MCF 10A (cell line): ENCODE data around the gene SULT4A1. TPM values are rescaled to one million over a fixed set of nuclear protein-coding genes. Genes with fewer than 3 reads are reported as not detected.
A peak's percentile ranks its signal among the peaks of the same experiment; 100 is the strongest.

Experiments used
- BruUV-seq: library from RNA; stranded (reverse); fragments of 400-500 nt; replicated peaks from 2 replicates; lab custom pipeline; 2021; lab: Mats Ljungman, UMichigan
- CTCF ChIA-PET: fragments of 300-600 bp; sonication (Branson Sonifier 250); formaldehyde crosslinking; extraction: SDS; loops from one replicate; lab custom pipeline; 2021; ENCODE audit warnings: antibody characterized with exemption, inconsistent platforms; lab: Yijun Ruan, JAX
- POLR2A ChIA-PET: fragments of 300-600, 350-650 bp; sonication (Branson Sonifier 250); formaldehyde crosslinking; extraction: SDS; loops from one replicate; lab custom pipeline; 2020; ENCODE audit warnings: antibody characterized with exemption, inconsistent platforms; lab: Yijun Ruan, JAX
- DNase-seq: peaks from one replicate; pipeline ENCODE4 v3.0.0-alpha.2; 2018; ENCODE audit not compliant: unreplicated experiment
- H3K27ac Mint-ChIP-seq: one replicate; pipeline ENCODE4 v1.8.0; 2022; ENCODE audit warnings: mild to moderate bottlenecking, low read depth, mixed read lengths; ENCODE audit not compliant: unreplicated experiment
- H3K27me3 Mint-ChIP-seq: one replicate; pipeline ENCODE4 v1.8.0; 2022; ENCODE audit warnings: mixed read lengths; ENCODE audit not compliant: insufficient read depth, unreplicated experiment
- H3K36me3 Mint-ChIP-seq: one replicate; pipeline ENCODE4 v1.8.0; 2022; ENCODE audit warnings: mild to moderate bottlenecking, moderate library complexity, mixed read lengths; ENCODE audit not compliant: insufficient read depth, unreplicated experiment
- H3K4me1 Mint-ChIP-seq: one replicate; pipeline ENCODE4 v1.8.0; 2022; ENCODE audit warnings: mixed read lengths; ENCODE audit not compliant: insufficient read depth, unreplicated experiment
- H3K4me3 Mint-ChIP-seq: one replicate; pipeline ENCODE4 v1.8.0; 2022; ENCODE audit warnings: mild to moderate bottlenecking, moderate library complexity, mixed read lengths; ENCODE audit not compliant: unreplicated experiment
- H3K9me3 Mint-ChIP-seq: one replicate; pipeline ENCODE4 v1.8.0; 2022; ENCODE audit warnings: mixed read lengths; ENCODE audit not compliant: unreplicated experiment
- intact Hi-C: fragments of 100-400 bp; cut with micrococcal nuclease; formaldehyde crosslinking; loops from 2 replicates; pipeline ENCODE4 v1.14.1; 2022
- total RNA-seq: library from RNA; stranded (reverse); gene quantifications from 2 replicates; pipeline ENCODE4 v1.2.3, GENCODE V29; 2022
- TF ChIP-seq, protein P1 (sequence below): fragments of 200-600 bp; IDR thresholded peaks from one replicate; pipeline ENCODE4 v1.8.0; 2022; ENCODE audit warnings: antibody characterized with exemption, mild to moderate bottlenecking; ENCODE audit not compliant: unreplicated experiment

The SULT4A1 gene
- total RNA-seq, 1 experiment from 2014 or later, result not detected

DNA sequence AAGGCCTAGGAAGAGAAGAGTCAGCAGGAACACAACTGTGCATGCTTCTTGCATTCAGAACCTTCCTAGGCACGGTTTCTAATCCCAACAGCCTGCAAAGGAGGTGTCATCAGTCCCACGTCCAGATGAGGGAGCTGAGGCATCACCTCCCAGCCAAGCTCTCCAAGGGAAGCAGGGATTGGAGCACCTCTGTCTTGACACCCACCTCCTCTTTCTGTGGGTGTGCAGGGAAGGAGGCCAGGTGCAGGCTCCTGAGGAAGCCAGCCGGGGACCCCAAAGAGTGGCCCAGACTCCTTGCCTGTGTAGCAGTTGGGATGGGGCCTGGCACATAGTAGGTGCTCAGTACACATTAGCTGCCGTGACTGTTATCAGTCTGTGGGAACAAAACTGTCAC, 27.5 kb upstream of the SULT4A1 start:
- POLR2A ChIA-PET, result interaction anchor here (0.7 to 1.2 kb wide), 2 partner anchors 36 to 78 kb away, joined by 3 read pairs; partner anchors contain the start of gene EFCAB6

DNA sequence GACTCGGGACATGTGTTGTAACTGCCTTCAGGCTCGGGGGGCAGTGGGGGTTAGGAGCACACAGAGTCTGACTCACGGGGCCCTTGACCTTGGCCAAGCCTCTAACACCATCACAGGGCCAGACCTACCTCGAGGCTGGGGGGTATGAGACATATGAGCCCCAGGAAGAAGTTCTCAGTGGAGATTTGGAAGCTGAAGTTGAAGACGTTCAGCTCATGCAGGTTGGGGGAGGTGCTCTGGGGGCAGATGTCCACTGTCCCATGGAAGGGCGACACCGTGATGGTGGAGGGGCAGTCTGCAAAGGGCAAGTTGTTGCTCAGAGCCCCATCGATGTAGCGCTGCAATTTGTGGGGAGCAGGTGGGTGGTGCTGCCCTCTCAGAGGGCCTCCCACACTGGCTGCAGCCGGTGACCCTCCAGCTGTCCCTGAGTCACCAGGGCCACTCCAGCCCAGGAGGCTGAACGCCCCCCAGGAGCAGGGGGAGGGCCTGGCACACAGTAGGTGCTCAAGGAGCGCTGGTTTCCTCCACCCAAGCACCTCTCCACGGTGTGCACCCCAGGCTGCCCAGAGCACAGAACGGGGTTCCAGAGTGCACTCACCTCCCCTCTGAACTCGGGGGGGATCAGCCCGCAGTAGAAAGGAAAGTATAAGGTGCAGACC, 27.0 kb upstream of the SULT4A1 start:
- H3K9me3 Mint-ChIP-seq, result no peaks in the 10 kb centered on the region
- intact Hi-C loops, result no loop called here
- peaks cover 30% of the 10 kb centered on the region for H3K27me3 Mint-ChIP-seq
- ChIA-PET POLR2A (interaction anchor here (1.2 kb wide), 1 partner anchor 77 kb away, joined by 3 read pairs; the partner anchor contains the start of gene EFCAB6), CTCF (interaction anchor here (0.6 to 1.5 kb wide), 6 partner anchors 11 to 56 kb away, joined by 3 to 5 read pairs (median 4); no protein-coding TSS in a partner anchor)
- no peak overlapping the region for H3K4me3 Mint-ChIP-seq
- DNase-seq, result no peak
- peaks cover 6% of the 10 kb centered on the region for H3K36me3 Mint-ChIP-seq
- no TSS peak for BruUV-seq
- TF ChIP-seq, protein P1, sequence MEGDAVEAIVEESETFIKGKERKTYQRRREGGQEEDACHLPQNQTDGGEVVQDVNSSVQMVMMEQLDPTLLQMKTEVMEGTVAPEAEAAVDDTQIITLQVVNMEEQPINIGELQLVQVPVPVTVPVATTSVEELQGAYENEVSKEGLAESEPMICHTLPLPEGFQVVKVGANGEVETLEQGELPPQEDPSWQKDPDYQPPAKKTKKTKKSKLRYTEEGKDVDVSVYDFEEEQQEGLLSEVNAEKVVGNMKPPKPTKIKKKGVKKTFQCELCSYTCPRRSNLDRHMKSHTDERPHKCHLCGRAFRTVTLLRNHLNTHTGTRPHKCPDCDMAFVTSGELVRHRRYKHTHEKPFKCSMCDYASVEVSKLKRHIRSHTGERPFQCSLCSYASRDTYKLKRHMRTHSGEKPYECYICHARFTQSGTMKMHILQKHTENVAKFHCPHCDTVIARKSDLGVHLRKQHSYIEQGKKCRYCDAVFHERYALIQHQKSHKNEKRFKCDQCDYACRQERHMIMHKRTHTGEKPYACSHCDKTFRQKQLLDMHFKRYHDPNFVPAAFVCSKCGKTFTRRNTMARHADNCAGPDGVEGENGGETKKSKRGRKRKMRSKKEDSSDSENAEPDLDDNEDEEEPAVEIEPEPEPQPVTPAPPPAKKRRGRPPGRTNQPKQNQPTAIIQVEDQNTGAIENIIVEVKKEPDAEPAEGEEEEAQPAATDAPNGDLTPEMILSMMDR, result no peak
- no peak overlapping the region for H3K27ac Mint-ChIP-seq
- no peaks in the 10 kb centered on the region for H3K4me1 Mint-ChIP-seq

More for the DNA sequence above, 27.5 kb upstream of the SULT4A1 start:
- CTCF ChIA-PET, result interaction anchor here (0.6 to 1.4 kb wide), 4 partner anchors 15 to 98 kb away, joined by 3 to 5 read pairs (median 3); no protein-coding TSS in a partner anchor
- TF ChIP-seq, protein P1, result peak; percentile 17
- H3K27ac Mint-ChIP-seq, result no peak overlapping the region
- H3K4me1 Mint-ChIP-seq, result no peaks in the 10 kb centered on the region
- peaks cover 30% of the 10 kb centered on the region for H3K27me3 Mint-ChIP-seq
- peak; percentile 42 for DNase-seq
- intact Hi-C loops, result no loop called here
- BruUV-seq, result no TSS peak
- H3K4me3 Mint-ChIP-seq, result no peak overlapping the region
- H3K36me3 Mint-ChIP-seq, result peaks cover 6% of the 10 kb centered on the region
- no peaks in the 10 kb centered on the region for H3K9me3 Mint-ChIP-seq

DNA sequence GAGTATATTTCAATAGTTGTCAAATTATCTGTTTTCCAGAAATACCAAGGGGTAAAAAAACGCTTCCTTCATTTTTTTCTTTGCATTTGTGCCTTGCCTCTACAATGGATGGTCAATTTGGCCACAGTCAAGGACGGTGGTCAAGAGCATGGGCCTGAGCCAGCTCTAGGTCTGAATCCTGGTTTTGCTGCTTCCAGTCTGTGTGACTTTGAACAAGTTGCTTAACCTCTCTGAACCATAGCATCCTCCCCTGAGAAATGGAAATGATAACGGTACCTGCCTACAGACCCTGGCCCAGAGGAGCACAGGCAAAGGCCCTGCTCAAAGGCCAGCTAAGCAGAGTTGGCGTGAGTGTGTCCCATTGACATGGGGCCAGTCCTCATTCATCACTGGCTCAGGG, 26.4 kb upstream of the SULT4A1 start:
- H3K27me3 Mint-ChIP-seq, result peaks cover 30% of the 10 kb centered on the region
- CTCF ChIA-PET, result interaction anchor here (0.9 to 1.5 kb wide), 3 partner anchors 12 to 25 kb away, joined by 4 to 5 read pairs (median 4); no protein-coding TSS in a partner anchor

DNA sequence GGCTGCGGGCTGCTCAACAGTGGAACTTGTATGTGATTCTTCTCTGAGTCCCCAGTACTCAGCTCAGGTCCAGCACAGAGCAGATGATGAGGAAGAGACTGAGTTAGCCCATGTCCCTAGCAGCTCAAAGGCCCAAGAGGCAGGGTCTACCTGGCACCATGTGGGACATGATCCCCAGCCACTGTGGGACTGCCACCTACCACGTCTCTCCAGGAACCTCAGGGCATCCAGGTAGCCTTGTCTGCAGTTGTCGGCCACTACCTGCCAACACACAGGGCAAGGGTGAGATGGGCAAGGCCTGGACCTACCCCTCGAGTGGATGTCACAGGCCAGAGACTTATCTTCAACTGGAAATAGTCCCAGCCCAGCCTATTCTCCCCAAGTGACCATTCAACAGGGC, 25.1 kb upstream of the SULT4A1 start:
- intact Hi-C loops, result no loop called here
- TF ChIP-seq, protein P1, result no peak
- Mint-ChIP-seq H3K4me1 (no peaks in the 10 kb centered on the region), H3K36me3 (peaks cover 6% of the 10 kb centered on the region), H3K27me3 (peaks cover 30% of the 10 kb centered on the region), H3K4me3 (no peak overlapping the region), H3K9me3 (no peaks in the 10 kb centered on the region), H3K27ac (no peak overlapping the region)
- no TSS peak for BruUV-seq
- DNase-seq, result no peak
- POLR2A ChIA-PET, result interaction anchor here (0.6 to 0.7 kb wide), 2 partner anchors 549 to 1768 kb away, joined by 3 read pairs; no protein-coding TSS in a partner anchor
- CTCF ChIA-PET, result interaction anchor here (0.6 to 2.9 kb wide), 5 partner anchors 8 to 656 kb away, joined by 3 to 15 read pairs (median 3); no protein-coding TSS in a partner anchor

More for the DNA sequence above, 26.4 kb upstream of the SULT4A1 start:
- no peaks in the 10 kb centered on the region for H3K9me3 Mint-ChIP-seq
- H3K4me3 Mint-ChIP-seq, result no peak overlapping the region
- no TSS peak for BruUV-seq
- peaks cover 6% of the 10 kb centered on the region for H3K36me3 Mint-ChIP-seq
- no peak for DNase-seq
- intact Hi-C loops, result no loop called here
- no peak overlapping the region for H3K27ac Mint-ChIP-seq
- TF ChIP-seq, protein P1, result no peak
- no peaks in the 10 kb centered on the region for H3K4me1 Mint-ChIP-seq
- POLR2A ChIA-PET, result interaction anchor here (1.2 kb wide), 1 partner anchor 77 kb away, joined by 3 read pairs; the partner anchor contains the start of gene EFCAB6
